ENCODE data around the gene C7orf57. TPM values are rescaled to one million over a fixed set of nuclear protein-coding genes. Genes with fewer than 3 reads are reported as not detected.
"Not testable (repeated sequence)": the region's sequence is repeated elsewhere in the genome, so short reads cannot be mapped to it uniquely, and the experiment has no call there.

Gene C7orf57
- total RNA-seq, result under 1 TPM in 1 of 2 donors, not detected in 1; 0.12 TPM
- long read RNA-seq, result 0 reads

- intact Hi-C loops (cut with DNase I), result loop anchor here in 1 of 2 donors (5.0 kb wide), 1 partner anchor 52 kb away; the partner anchor contains the start of gene UPP1
- DNase-seq (peak; percentile 96), ATAC-seq (peak; percentile 100)
Observed at GRCh38 chr7:48035301-48035966, at the start of gene C7orf57. C7orf57 (plus strand) TSS chr7:48035543; CDS start chr7:48036309, 766 bp downstream.

- intact Hi-C loops (cut with DNase I), result no loop called here
- DNase-seq, result no peak
- ATAC-seq, result no peak
Observed at GRCh38 chr7:47988496-47989386, 46.6 kb upstream of the C7orf57 start.

GRCh38 chr7:47989607-47990400 is 45.5 kb upstream of the C7orf57 start:
- intact Hi-C loops (cut with DNase I), result loop anchor here in 1 of 2 donors (5.0 kb wide), 1 partner anchor 122 kb away; no protein-coding TSS in a partner anchor
- not testable (repeated sequence) for DNase-seq, ATAC-seq

- intact Hi-C loops (cut with DNase I), result loop anchor here in 1 of 2 donors (5.0 kb wide), 1 partner anchor 122 kb away; no protein-coding TSS in a partner anchor
- ATAC-seq (no peak), DNase-seq (no peak)
Observed at GRCh38 chr7:47990592-47990991, 44.8 kb upstream of the C7orf57 start.

- intact Hi-C loops (cut with DNase I), result loop anchor here (1.0 to 5.0 kb wide), 2 partner anchors 119 to 121 kb away; no protein-coding TSS in a partner anchor
- ATAC-seq (no peak), DNase-seq (no peak)
Observed at GRCh38 chr7:47991270-47991669, 44.1 kb upstream of the C7orf57 start.

GRCh38 chr7:47991741-47992311 is 43.5 kb upstream of the C7orf57 start:
- DNase-seq (peak; percentile 91), ATAC-seq (peak; percentile 99 to 100)
- intact Hi-C loops (cut with DNase I), result loop anchor here (1.0 to 5.0 kb wide), 2 partner anchors 118 to 120 kb away; no protein-coding TSS in a partner anchor

GRCh38 chr7:47992446-47992845 is 42.9 kb upstream of the C7orf57 start:
- intact Hi-C loops (cut with DNase I), result loop anchor here in 1 of 2 donors (5.0 kb wide), 1 partner anchor 120 kb away; no protein-coding TSS in a partner anchor
- no peak for ATAC-seq
- DNase-seq, result no peak

GRCh38 chr7:47999413-47999812 is 35.9 kb upstream of the C7orf57 start:
- intact Hi-C loops (cut with DNase I), result no loop called here

GRCh38 chr7:48000164-48000563 is 35.2 kb upstream of the C7orf57 start:
- intact Hi-C loops (cut with DNase I); ATAC-seq: not testable (repeated sequence)

More at GRCh38 chr7:47999413-47999812, 35.9 kb upstream of the C7orf57 start:
- ATAC-seq (no peak), DNase-seq (no peak)

GRCh38 chr7:48004032-48004431 is 31.3 kb upstream of the C7orf57 start:
- intact Hi-C loops (cut with DNase I), result no loop called here
- ATAC-seq (no peak), DNase-seq (no peak)

More at GRCh38 chr7:48000164-48000563, 35.2 kb upstream of the C7orf57 start:
- not testable (repeated sequence) for DNase-seq

- DNase-seq (no peak), ATAC-seq (no peak)
- intact Hi-C loops (cut with DNase I), result no loop called here
Observed at GRCh38 chr7:48004638-48005037, 30.7 kb upstream of the C7orf57 start.

GRCh38 chr7:48006866-48007265 is 28.5 kb upstream of the C7orf57 start:
- ATAC-seq (no peak), DNase-seq (no peak)
- intact Hi-C loops (cut with DNase I), result no loop called here

- ATAC-seq (no peak), DNase-seq (no peak)
- intact Hi-C loops (cut with DNase I), result no loop called here
Observed at GRCh38 chr7:48009257-48009656, 26.1 kb upstream of the C7orf57 start.

- intact Hi-C loops (cut with DNase I), result no loop called here
- no peak for ATAC-seq
- DNase-seq, result no peak
Observed at GRCh38 chr7:48009954-48010353, 25.4 kb upstream of the C7orf57 start.

GRCh38 chr7:48011323-48011722 is 24.0 kb upstream of the C7orf57 start:
- DNase-seq (no peak), ATAC-seq (no peak)
- intact Hi-C loops (cut with DNase I), result no loop called here

- intact Hi-C loops (cut with DNase I), result no loop called here
- no peak for ATAC-seq
- DNase-seq, result no peak
Observed at GRCh38 chr7:48011951-48012350, 23.4 kb upstream of the C7orf57 start.

GRCh38 chr7:48016641-48017040 is 18.7 kb upstream of the C7orf57 start:
- ATAC-seq, result no peak
- no peak for DNase-seq
- intact Hi-C loops (cut with DNase I), result no loop called here

GRCh38 chr7:48017674-48018073 is 17.7 kb upstream of the C7orf57 start:
- DNase-seq (no peak), ATAC-seq (no peak)
- intact Hi-C loops (cut with DNase I), result no loop called here

GRCh38 chr7:48025624-48026023 is 9.7 kb upstream of the C7orf57 start:
- DNase-seq, result no peak
- intact Hi-C loops (cut with DNase I), result no loop called here

More at GRCh38 chr7:48025624-48026023, 9.7 kb upstream of the C7orf57 start:
- ATAC-seq, result no peak

Measured in left cardiac atrium (tissue), 4 donors.